GM21619 (cell line): ENCODE results near the gene ITGA2B.
"Not testable (repeated sequence)": the region's sequence is repeated elsewhere in the genome, so short reads cannot be mapped to it uniquely, and the experiment has no call there.

Experiments
- ATAC-seq: cut with Tn5 transposase; IDR thresholded peaks from one replicate; pipeline ENCODE4 v1.9.1; 2021; ENCODE audit not compliant: unreplicated experiment

ITGA2B gene

DNA sequence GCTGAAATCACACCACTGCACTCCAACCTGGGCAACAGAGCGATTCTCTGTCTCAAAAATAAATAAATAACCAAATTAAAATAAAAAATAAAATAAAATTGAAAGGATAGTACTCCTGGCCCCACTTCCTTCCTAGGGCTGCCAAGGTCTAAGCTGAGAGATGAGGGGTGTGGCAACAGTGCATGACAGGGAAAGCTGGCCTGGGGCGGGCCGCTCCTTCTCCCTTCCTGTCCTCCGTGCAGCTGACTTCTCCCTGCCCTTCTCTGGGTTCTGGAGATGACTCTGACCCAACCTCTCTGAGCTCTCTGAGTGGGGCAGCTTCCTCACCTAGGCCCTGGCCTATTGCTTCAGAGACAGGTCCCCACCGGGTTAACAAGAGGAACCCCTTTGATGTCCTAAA, 56.1 kb downstream of the ITGA2B start:
- ATAC-seq = no peak

DNA sequence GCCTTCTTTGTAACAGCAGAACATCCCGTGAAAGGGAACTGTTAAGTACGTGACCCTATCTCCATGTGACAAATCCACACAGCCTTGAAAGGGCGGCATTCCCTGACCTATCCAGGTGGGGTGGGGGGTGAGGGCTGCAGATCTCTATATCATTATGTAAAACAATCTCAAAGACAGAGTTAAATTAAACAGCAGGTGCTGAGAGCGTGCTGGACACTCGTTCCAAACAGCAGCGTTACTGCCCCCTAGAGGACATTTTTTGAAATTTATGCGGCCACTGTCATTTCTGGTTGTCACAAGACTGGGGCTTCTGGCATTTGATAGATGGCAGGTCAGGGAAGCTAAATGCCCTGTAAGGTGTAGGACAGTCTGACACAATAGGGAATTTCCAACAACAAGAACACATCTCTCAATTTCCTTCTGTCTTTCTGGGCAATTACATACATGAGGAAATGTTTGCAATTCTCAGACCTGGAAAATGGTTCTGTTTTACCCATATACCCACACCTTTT, 58.1 kb downstream of the ITGA2B start:
- no peak for ATAC-seq

DNA sequence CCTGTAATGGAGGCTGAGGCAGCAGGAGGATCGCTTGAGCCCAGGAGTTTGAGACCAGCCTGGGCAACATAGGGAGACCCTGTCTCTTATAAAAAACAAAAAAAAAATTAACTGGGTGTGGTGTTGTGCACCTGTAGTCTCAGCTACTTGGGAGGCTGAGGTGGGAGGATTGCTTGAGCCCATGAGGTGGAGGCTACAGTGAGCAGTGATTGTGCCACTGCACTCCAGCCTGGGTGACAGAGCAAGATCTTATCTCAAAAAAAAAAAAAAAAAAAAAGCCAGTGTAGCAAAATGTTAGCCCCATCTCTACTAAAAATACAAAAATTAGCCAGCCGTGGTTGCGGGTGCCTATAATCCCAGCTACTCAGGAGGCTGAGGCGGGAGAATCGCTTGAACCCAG, 59.2 kb downstream of the ITGA2B start:
- not testable (repeated sequence) for ATAC-seq

DNA sequence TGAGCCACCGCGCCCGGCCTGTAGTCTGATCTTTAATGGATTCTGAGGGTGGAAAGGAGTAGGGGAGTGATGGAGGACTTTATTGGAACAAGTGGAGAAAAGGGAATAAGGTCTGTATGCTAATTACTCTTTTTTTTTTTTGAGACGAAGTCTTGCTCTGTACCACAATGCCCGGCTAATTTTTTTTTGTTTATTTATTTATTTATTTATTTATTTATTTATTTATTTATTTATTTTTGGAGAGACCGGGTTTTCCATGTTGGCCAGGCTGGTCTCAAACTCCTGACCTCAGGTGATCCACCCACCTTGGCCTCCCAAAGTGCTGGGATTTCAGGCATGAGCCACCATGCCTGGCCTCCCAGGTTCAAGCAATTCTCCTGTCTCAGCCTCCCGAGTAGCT, 59.9 kb downstream of the ITGA2B start:
- ATAC-seq = not testable (repeated sequence)

DNA sequence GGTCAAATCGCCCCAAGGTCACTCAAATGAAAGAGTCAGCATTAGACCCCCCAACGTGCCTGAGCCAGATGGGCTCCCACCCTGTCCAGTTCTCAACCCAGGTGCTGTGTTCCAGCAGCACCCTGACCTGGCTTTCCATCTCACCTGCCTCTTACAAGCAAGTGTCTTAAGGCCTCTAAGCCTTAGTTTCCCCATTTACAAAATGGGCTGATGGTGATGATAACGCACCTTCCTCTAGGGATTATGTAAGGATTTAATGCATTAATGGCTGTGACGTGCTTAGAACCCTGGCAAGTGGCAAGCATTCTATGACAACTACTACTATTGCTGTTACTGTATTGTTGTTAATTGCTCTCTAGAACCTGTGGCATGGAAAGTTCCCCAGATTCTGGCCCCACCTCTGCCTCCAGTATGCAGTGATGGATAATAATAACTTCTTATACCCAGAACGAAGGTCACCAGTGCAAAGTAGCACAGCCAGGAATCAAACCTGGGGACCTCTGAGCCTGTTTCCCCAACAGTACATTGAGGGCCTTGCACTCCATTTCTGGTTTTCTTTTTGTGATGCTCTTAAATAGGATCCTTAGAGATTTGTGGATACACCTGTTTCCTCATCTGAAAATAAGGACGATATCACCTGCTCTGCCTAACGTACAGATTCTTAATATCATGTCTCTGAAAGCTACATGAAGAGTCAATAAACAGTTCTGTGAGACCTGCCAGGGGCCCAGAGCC, 61.6 kb downstream of the ITGA2B start:
- no peak for ATAC-seq

DNA sequence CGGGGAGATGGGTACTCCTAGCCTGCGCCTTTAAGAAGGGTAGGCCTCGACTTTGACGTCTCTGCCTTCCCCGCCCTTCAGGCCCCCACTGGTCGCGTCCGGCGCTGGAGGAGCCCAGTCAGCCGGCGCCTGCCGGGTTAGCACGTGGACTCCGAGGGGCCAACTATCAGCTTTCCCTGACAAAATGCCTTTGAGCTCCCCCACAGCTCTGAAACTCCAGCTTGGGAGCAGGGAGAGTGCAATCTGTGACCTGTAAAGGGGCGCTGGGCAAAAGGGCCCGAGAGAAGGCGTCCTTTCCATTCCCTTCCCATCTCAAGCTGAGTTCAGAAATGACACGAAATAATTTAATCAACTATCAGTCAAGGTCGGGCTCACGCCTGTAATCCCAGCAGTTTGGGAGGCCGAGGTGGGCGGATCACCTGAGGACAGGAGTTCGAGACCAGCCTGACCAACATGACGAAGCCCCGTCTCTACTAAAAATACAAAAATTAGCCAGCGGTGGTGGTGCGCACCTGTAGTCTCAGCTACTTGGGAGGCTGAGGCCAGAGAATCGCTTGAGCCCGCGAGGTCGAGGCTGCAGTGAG, 62.5 kb downstream of the ITGA2B start:
- peak; percentile 45 for ATAC-seq

DNA sequence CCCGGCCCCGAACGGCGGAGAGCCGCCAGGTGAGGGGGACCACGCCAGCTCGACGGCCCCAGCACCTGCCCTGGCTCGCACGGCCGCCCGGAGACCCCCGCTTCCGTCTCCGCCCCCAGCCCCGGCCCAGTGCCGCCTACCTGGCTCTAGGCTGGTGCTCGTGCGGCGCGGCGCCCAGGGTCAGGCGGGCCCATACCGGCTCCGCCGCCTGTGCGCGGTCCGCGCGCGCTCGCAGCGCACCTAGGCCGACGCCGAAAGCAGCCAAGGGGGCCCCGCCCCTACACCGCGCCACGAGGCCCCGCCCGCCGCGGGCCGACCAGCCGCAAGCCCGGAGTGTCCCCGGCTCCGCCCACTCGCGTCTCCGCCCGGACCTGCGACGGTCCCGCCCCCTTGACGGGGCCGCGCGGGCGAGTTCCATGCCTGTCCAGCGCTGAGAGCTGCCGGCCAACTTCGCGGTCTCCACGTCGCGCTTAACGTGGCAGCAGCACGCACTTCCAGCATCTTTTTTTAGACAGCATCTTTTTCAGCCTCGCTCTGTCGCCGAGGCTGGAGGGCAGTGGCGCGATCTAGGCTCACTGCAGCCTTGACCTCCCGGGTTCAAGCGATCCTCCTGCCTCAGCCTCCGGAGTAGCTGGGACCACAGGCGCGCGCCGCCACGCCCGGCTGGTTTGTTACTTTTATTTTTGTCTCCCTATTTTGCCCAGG, 64.7 kb downstream of the ITGA2B start, which contains the start of gene SLC25A39:
SLC25A39 (minus strand) TSS at position 253 of the 705 bp plus-strand sequence. CDS start 1,261 bp downstream, outside the sequence.
- ATAC-seq = peak; percentile 58

DNA sequence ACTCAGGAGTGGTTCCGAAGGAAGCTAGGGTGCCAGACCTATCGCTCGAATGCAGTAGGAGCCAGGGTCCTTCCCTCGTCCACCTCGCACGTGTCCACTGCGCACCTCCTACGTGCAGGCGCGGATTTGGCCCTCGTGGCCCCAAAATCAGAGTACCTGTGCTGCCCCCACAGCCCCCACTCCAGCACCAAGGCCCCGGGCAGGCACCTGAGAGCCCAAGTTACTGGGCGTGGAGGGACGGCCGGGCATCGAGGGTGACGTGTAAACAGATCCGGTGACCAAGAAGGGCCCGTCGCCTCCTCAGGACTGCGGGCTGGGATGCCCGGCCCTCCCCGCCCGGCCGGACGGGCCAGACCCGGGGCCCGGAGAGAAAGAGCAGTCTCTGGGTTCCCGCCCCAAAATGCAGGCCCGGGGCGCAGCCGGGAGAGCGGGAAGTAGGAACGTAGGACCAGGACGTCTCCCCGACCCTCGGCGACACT, 65.3 kb downstream of the ITGA2B start:
- peak; percentile 2 for ATAC-seq

DNA sequence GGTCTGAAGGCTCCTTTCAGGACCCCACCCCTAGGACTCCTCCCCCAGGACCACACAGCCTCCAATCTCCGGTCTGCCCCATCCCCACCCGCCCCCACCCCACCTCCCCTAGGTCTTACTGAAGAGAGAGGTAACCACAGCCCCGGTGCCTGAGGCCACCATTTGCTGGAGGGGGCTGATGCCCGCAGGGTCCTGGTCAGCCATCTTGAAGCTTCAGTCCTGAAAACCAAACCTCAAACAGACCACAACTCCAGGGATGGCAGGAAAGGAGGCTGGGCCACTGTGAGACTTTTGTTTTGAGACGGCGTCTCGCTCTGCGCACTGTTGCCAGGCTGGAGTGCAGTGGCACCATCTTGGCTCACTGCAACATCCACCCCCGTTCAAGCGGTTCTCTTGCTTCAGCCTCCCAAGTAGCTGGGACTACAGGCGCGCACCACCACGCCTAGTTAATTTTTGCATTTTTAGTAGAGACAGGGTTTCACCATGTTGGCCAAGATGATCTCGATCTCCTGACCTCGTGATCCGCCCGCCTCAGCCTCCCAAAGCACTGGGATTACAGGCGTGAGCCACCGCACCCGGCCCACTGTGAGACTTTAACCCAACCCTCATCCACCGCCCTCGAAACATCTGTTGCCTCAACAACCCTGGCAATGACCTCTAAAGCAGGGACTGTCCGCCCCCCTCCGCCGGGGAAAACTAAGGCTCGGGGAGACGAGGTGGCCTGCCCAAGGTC, 65.9 kb downstream of the ITGA2B start:
- ATAC-seq = no peak

DNA sequence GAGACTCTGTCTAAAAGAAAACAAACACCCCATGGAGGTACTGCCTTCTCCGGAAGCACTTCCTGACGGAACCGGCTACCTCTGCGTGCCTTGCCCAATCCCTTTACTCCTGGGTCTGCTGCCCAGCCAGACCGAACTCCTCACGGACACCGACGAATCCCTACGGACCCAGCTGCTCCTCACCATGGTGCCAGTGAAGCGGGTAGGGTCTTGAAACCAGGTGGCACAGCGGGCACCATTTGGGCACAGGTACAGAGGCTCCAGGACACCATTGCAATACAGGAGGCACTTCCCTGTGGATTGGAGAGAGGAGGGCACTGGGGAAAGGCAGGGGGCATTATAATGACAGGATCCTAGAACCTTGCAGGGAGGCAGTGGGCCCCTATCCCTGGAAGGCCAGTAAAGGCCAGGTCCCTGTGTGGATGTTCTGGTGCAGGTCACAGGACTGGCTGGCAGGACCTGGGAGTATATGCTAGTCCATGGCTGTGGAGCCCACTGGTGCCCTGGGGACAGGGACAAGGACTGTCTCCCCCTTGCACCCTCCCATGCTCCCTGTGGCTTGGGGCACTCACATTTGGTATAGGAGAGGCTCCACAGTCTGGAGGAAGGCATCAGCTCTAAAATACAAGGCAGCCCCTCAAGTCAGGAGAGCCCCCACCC, 67.1 kb downstream of the ITGA2B start:
- ATAC-seq = no peak
